ENCODE data around the gene GLI2. TPM values are rescaled to one million over a fixed set of nuclear protein-coding genes. Genes with fewer than 3 reads are reported as not detected.

GLI2 gene
- total and polyA plus RNA-seq, 7 donors, result 0.20 to 2.4 (median 0.66) TPM

DNA sequence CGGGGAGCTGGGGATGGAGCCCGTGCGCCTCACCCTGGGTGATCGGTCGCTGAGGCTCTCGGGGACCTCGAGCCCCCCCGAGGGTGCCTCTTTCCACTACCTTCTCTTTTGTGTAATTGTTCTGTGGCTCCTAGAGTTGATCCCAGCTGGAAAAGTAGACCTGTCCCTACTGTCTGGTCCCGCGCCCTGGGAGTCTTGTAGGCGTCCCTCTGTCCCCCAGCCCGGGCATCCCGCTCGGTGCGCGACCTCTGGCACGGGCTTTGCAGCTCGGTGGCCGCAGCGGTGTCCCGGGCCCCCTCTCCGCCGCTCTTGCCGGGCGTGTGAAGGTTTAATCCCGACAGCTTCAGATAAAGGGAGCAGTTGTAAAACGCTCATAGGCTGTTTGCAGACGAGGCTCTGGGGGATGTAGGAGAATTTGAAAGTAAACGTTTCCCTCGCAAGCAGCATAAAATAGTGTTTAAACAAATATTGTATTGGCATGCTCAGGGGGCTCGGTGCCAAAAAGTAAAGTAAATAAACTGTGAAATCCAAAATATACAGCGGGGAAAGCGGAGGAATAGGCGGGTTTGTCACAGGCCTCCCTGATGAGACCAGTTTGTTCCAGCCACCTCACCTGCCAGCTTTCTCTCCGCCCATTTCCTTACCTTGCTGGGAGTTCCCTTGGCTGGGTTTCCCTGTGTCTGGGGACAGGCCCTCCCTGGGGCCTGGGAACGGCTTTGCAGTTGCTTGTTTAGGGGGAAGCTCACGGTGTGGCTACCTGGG, 1.9 kb downstream of the GLI2 start:
- no peaks in the 10 kb centered on the region for H3K9me3 ChIP-seq
- ATAC-seq (no peak), DNase-seq (no peak)
- TF ChIP-seq CTCF (IDR thresholded peaks at IDR 0.05), result no peak
- H3K36me3 ChIP-seq (ENCODE audit: insufficient read depth in 1 of 2, low read depth in 1 of 2), result no peaks in the 10 kb centered on the region
- H3K4me3 ChIP-seq, result peak overlapping the region; percentile 69
- WGBS, 3 donors, result 19 to 22% (median 22%) methylated on average over 36 to 37 of the region's 37 CpGs
- H3K27me3 ChIP-seq (ENCODE audit: insufficient read depth in 3 of 3, low read length in 2 of 3), result peaks cover 0 to 84% (median 38%) of the 10 kb centered on the region in 3 donors
- intact Hi-C loops (cut with DNase I), result loop anchor here (5.0 kb wide), 2 partner anchors 200 to 335 kb away; no protein-coding TSS in a partner anchor
- peak overlapping the region; percentile 5 for H3K27ac ChIP-seq
- H3K4me1 ChIP-seq, result peaks cover 10% of the 10 kb centered on the region

- DNase-seq (no peak), ATAC-seq (no peak)
- Histone ChIP-seq H3K9me3 (no peaks in the 10 kb centered on the region), H3K36me3 (ENCODE audit: insufficient read depth in 1 of 2, low read depth in 1 of 2) (no peaks in the 10 kb centered on the region), H3K27me3 (ENCODE audit: insufficient read depth in 3 of 3, low read length in 2 of 3) (peaks cover 0 to 90% (median 38%) of the 10 kb centered on the region in 3 donors), H3K27ac (no peak overlapping the region), H3K4me3 (peak overlapping the region; percentile 69), H3K4me1 (peaks cover 10% of the 10 kb centered on the region)
- TF ChIP-seq CTCF (IDR thresholded peaks at IDR 0.05), result no peak
- intact Hi-C loops (cut with DNase I), result loop anchor here (5.0 kb wide), 2 partner anchors 199 to 334 kb away; no protein-coding TSS in a partner anchor
- WGBS, 3 donors, result 66 to 82% (median 71%) methylated on average over 7 of the region's 7 CpGs
Measured at GRCh38 chr2:120738117-120738516, 2.4 kb downstream of the GLI2 start.

DNA sequence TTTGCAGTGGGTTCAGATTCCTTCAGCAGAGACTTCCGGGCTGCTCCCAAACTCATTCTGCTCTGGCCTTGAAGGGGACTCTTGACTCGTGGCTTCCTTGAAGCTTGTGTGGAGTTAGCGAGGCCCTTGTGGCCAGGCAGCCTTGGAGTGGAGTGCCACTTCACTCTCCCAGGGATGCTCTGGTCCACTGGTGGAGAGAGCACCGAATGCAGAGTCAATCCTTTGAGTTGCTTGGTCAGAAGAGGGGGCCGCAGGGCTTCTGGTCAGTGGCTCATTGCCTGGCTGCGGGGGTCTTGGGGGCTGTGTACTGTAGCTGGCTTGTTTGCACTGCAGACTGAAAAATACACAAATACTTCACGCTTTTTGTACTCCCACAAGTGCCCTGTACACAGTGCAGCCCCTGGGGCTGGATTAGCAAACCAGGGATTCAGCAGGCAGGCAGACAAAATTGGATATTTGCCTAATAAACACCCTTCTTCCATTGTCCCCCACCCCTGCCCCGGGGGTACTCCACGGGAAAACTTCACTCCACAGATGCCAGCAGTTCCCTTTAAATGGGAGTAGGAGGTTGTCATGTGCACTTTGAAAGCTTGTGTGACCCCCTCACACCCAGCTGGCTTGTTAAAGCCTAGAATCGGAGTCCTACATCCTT, 3.2 kb downstream of the GLI2 start:
- ATAC-seq (no peak), DNase-seq (no peak)
- WGBS, 3 donors, result 68 to 72% (median 70%) methylated on average over 10 of the region's 10 CpGs
- no peaks in the 10 kb centered on the region for H3K36me3 ChIP-seq (ENCODE audit: insufficient read depth in 1 of 2, low read depth in 1 of 2)
- no peak for TF ChIP-seq CTCF (IDR thresholded peaks at IDR 0.05)
- peaks cover 10% of the 10 kb centered on the region for H3K4me1 ChIP-seq
- no peaks in the 10 kb centered on the region for H3K9me3 ChIP-seq
- peaks cover 0 to 94% (median 41%) of the 10 kb centered on the region in 3 donors for H3K27me3 ChIP-seq (ENCODE audit: insufficient read depth in 3 of 3, low read length in 2 of 3)
- no peak overlapping the region for H3K27ac ChIP-seq
- intact Hi-C loops (cut with DNase I), result loop anchor here (5.0 kb wide), 2 partner anchors 198 to 333 kb away; no protein-coding TSS in a partner anchor
- no peak overlapping the region for H3K4me3 ChIP-seq

- Histone ChIP-seq H3K36me3 (ENCODE audit: insufficient read depth in 1 of 2, low read depth in 1 of 2) (no peaks in the 10 kb centered on the region), H3K27me3 (ENCODE audit: insufficient read depth in 3 of 3, low read length in 2 of 3) (peaks cover 0 to 97% (median 41%) of the 10 kb centered on the region in 3 donors), H3K9me3 (no peaks in the 10 kb centered on the region), H3K27ac (no peak overlapping the region), H3K4me3 (no peak overlapping the region), H3K4me1 (peaks cover 10% of the 10 kb centered on the region)
- ATAC-seq, result no peak
- 62 to 80% (median 74%) methylated on average over 8 of the region's 8 CpGs for WGBS, 3 donors
- intact Hi-C loops (cut with DNase I), result loop anchor here (5.0 kb wide), 2 partner anchors 198 to 333 kb away; no protein-coding TSS in a partner anchor
- TF ChIP-seq CTCF (IDR thresholded peaks at IDR 0.05), result no peak
- DNase-seq, result no peak
Measured at GRCh38 chr2:120739438-120740090, 3.9 kb downstream of the GLI2 start.
